GM19468 (cell line): ENCODE measurements around the gene ANKRD13A.

Experiments
- ATAC-seq: cut with Tn5 transposase; IDR thresholded peaks from one replicate; pipeline ENCODE4 v1.9.1; 2021; ENCODE audit warnings: mild to moderate bottlenecking, moderate library complexity, moderate number of reproducible peaks; ENCODE audit not compliant: unreplicated experiment; ENCODE audit errors: extremely low read depth

The ANKRD13A gene

GRCh38 chr12:109998904-109999648 lies at the start of gene ANKRD13A:
TSS of gene ANKRD13A (plus strand) at chr12:109999430. CDS start at chr12:109999689, 259 bp downstream.
- ATAC-seq: no peak

GRCh38 chr12:109950625-109951024 lies 48.6 kb upstream of the ANKRD13A start:
- ATAC-seq: no peak

GRCh38 chr12:109951136-109951535 lies 48.1 kb upstream of the ANKRD13A start:
- ATAC-seq: no peak

GRCh38 chr12:109951751-109952150 lies 47.5 kb upstream of the ANKRD13A start:
- no peak for ATAC-seq

- no peak for ATAC-seq
Measured at GRCh38 chr12:109952160-109952858, 46.9 kb upstream of the ANKRD13A start.

- ATAC-seq: no peak
Measured at GRCh38 chr12:109952873-109953272, 46.4 kb upstream of the ANKRD13A start.

GRCh38 chr12:109953656-109954055 lies 45.6 kb upstream of the ANKRD13A start:
- no peak for ATAC-seq

- no peak for ATAC-seq
Measured at GRCh38 chr12:109958374-109958773, 40.9 kb upstream of the ANKRD13A start.

- no peak for ATAC-seq
Measured at GRCh38 chr12:109959411-109960093, 39.7 kb upstream of the ANKRD13A start.

- ATAC-seq: no peak
Measured at GRCh38 chr12:109961201-109961600, 38.0 kb upstream of the ANKRD13A start.

- ATAC-seq: no peak
Measured at GRCh38 chr12:109961612-109962011, 37.6 kb upstream of the ANKRD13A start.

GRCh38 chr12:109962398-109962797 lies 36.8 kb upstream of the ANKRD13A start:
- no peak for ATAC-seq

- ATAC-seq: no peak
Measured at GRCh38 chr12:109963330-109963729, 35.9 kb upstream of the ANKRD13A start.

GRCh38 chr12:109963743-109964429 lies 35.3 kb upstream of the ANKRD13A start:
- ATAC-seq: no peak

- ATAC-seq: no peak
Measured at GRCh38 chr12:109966546-109966945, 32.7 kb upstream of the ANKRD13A start.

- no peak for ATAC-seq
Measured at GRCh38 chr12:109967383-109968031, 31.7 kb upstream of the ANKRD13A start.

- ATAC-seq: no peak
Measured at GRCh38 chr12:109968032-109968420, 31.2 kb upstream of the ANKRD13A start.

- ATAC-seq: no peak
Measured at GRCh38 chr12:109968801-109969200, 30.4 kb upstream of the ANKRD13A start.

GRCh38 chr12:109972821-109973220 lies 26.4 kb upstream of the ANKRD13A start:
- ATAC-seq: no peak

- ATAC-seq: no peak
Measured at GRCh38 chr12:109981311-109981710, 17.9 kb upstream of the ANKRD13A start.
